GM19455 (cell line): Measurements from ENCODE around the gene CCDC73.
"Not testable (repeated sequence)": the region's sequence is repeated elsewhere in the genome, so short reads cannot be mapped to it uniquely, and the experiment has no call there.

Experiments
- ATAC-seq: cut with Tn5 transposase; IDR thresholded peaks from one replicate; pipeline ENCODE4 v1.9.1; 2021; ENCODE audit not compliant: unreplicated experiment

Gene CCDC73

DNA sequence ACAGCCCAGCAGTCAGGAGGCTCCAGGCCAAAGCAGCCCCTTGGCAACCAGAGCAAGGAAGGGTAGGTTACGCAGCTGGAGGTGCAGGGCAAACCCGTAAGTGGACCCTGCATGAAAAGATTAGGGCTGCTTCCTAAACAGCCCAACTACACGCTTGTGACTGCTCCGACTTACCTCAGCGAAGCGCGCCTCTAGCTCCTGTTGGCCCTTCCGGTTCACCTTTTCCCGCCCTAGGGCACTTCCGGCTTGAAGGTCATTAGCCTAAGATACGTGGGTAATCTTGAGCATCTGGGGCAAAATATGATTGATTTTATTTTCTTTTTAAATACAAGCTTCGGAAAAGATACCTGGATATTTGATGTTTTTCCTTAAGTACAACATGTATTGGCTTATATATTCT is at the start of gene CCDC73:
Gene CCDC73, minus strand, starts transcription at position 224 of the 400 bp plus-strand sequence. CDS start 34,419 bp downstream, outside the sequence.
- ATAC-seq: no peak

DNA sequence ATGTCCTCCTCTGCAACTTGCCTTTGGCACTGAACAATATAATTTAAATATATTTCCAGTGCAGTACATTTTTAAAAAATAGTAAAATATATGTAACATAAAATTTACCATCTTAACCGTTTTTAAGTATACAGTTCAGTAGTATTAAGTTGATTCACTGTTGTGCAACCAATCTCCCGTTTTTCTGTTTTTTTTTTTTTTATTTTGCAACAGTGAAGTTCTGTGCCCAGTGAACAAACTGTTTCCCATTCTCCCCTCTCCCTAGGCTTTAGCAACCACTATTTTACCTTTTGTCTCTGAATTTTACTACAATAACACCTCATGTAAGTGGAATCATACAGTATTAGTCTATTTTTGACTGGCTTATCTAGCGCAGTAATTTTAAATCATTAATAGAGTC is 49.1 kb upstream of the CCDC73 start:
- ATAC-seq: no peak

DNA sequence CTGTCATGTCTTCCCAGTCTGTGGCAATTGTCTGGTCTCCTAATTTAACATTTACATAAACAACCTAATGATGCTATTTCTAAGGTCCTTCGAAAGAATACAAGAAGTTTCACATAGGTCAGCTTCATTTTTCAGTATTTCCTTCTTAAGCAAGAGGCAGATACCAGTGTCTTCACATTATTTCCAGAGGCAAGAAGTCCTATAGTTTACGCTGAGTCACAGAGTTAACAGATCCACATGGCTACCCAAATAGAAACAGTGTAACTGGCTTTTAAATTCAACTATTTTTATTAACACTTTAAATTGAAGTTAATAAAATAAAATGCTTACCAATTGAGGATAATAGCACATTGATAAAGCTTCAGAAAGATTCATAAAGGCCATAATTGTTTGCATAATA is 46.1 kb upstream of the CCDC73 start:
- no peak for ATAC-seq

DNA sequence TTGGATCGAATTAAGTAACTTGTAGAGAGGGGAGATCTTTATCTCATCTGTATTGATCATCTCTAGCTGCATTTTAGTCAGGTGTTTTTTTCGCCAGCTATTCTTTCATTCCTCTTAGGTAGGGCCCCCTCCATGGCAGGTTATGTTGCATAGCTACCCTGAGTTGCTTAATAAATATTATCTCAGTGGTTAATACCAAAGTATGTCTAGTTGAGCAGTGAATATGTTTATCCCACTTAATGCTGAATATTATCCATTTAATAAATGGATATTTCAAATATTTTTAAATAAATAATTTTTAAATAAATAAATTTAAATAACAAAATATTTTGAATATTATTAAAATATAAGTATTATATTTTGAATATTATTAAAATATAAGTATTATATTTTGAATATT is 44.8 kb upstream of the CCDC73 start:
- ATAC-seq: no peak

DNA sequence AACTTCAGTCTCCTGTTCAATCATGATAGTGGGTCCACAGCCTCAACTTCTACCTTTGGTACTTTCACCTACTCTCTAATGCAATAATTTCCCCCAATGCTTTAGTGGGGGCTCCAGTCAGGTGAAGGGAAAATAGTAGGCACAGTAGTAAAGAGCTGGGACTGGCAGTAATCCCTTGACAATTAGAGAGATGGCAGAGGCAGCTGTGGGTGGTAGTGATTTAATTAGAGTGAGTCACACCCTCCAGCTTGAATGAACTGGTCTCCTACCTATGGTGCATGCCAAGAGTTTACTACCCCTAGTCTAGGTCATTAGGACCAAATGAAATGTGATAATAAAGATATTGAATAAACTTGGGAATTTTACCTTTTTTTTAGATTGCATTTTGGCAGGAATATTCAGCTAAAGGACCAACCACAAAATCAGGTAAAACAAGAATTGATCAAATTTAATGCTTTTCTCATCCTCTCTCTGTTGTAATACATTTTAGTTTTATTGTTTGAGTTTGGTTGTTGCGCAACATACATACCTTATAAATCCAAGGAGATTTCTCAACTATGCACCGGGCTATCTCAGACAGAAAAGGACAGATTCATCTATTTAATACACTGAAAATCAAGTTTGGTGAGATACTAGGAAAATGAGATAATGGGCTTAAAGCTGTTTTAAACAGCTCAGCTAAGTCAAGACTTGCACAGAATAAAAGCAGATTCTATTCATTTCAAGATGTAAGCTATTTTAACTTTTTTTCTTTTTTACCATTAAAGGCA is 44.2 kb upstream of the CCDC73 start:
- no peak for ATAC-seq

DNA sequence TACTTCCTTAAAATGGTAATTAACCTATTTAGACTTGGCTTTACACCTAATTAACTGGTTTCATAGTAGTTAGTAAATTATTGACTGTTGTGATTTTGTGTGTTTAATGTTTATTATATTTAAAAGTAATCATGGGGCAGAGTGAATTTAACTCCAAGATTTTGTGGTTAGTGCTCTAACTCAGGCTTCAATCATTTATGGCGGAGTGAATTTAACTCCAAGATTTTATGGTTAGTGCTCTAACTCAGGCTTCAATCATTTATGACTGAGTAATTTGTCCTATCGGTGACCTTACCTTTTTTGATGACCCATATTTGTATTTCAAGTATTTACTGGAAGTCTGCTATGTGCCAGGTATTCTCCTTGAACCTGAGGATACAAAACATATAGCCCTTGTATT is 42.5 kb upstream of the CCDC73 start:
- ATAC-seq: no peak

DNA sequence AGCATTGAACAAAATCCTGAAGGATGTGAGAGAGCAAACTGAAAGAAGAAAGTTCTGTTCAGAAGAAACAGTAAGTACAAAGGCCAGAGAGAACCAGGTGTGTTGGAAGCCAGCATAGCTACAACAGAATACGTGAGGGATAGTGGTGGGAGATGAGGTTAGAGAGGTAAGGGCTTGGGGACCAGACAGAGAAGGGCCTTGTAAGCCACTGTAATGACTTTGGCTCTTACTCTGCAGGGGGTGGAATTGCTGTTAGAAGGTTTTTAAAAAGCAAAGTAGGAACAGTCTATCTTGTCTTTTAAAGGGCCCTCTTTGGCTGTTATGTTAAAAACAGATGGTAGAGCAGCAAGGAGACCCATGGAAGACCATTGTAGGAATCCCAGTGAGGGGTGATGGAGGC is 39.5 kb upstream of the CCDC73 start:
- no peak for ATAC-seq

DNA sequence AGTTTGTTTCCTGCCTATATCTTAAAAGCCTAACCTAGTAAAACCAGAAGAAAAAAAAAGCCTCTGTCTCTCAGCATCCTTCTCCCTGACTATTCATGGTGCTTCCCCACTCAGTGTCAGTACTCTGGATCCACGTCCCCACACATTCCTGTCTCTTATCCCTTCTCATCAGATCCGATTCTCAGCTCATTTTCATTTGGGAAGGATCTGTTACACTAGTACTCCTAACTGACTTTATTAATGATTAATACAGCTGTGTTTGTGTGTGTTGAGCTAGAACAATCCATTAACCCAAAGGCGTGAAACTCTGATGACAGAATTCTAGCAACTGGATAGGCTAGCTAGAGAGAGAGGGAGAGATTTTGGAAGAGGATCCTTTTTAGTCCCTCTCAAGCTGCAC is 36.8 kb upstream of the CCDC73 start:
- ATAC-seq: no peak

DNA sequence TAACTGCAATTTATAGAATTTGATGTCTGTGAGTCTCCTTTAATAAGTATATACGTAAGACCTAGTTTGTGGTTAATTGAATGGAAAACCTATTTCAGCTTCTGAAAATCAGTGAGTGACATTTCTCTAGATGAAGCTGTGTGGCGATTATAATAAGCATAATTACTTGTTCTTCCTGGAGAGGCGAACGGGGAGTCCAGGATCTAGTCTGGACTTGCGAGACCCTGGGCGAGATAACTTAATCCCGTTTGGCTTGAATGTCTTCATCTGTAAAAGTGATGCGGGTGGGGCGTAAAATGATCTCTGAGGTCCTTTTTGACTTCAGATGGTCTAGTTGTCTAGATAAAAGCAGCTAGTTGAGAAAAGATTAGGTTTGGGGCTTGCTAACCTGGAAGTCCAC is 36.3 kb upstream of the CCDC73 start:
- ATAC-seq: no peak

DNA sequence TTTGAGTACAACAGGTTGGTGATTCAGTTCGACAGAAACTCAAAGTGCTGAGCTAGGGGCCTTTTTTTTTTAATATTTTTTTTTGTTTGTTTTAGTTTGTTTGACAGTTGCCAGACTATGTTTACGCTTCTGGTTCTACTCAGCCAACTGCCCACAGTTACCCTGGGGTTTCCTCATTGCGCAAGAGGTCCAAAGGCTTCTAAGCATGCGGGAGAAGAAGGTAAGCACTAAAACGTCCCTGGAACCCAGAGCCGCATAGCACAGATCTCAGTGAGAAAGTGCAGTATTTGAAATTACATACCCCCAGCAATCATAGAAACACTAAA is 35.9 kb upstream of the CCDC73 start:
- no peak for ATAC-seq

DNA sequence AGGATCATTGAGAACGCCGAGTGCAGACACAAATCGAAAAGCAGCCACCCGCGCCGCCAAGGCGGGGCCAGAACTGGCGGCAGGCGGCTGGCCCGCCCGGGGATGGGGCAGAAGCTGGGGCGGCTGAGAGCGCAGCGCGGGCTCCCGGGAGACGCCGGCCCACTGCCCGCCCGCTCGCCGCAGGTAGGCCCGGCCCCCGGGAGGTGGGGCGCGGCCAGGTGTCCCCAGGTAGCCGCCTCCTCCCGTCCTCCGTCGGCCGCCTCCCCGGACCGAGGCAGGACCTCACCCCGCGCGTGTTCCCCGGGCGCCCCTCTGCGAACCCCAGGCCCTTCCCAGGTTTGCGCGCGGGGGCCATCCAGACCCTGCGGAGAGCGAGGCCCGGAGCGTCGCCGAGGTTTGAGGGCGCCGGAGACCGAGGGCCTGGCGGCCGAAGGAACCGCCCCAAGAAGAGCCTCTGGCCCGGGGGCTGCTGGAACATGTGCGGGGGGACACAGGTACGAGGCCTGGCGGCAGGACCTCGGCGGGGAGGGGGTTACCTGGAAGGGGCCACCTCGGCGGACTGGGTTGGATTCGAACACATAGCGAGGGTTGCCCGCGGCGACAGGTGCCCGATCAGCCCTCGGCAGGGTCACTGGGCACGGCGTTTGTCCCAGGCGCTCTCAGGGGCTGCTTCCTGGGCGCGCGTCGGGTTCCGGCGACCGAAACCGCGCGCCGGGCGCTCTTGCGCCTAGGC is 35.4 kb upstream of the CCDC73 start, which contains the start of gene PRRG4:
Gene PRRG4, plus strand, starts transcription at position 248 of the 733 bp plus-strand sequence. CDS start 603 bp downstream, outside the sequence.
- ATAC-seq: peak; percentile 86

DNA sequence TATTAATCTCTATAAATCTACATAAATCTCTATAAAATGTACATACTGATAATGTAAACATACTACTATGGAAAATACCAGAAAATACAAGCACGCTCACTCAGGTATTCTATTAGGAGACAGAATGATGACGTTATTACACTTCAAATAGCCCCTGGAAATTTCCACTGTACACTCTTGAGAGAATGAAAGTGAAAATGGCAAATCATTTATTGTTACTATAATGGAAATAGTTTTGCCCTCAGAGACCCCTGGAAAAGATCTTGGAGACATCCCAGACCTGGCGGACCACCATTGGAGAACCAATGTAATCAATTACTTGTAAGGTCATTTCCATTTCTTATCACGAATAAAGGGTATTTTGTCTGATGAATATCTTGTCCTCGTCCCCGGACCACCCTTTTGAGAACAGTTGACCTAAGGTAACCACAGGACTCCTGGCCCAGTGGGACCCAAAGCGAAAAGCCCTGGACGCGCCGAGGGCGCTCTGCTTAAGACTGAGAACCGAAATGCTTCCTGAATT is 34.8 kb upstream of the CCDC73 start:
- peak; percentile 39 for ATAC-seq

DNA sequence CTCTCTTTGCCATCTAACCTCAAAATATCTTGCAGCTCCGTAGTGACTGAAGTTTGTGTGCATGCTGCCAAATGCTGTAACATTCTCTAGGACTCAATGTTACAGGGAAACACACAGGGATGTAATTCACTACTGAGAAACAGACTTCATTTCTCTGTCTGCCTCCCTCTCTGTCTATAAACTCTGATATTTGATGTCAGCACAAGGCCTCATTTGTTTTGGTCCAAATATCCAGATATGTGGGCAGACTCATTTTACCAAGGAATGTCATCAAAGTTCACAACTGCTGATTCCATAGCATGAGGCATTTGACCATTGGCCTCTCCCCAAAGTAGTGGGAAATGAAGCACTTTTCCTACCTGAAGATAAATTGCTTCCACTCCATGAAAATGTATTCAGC is 32.8 kb upstream of the CCDC73 start:
- ATAC-seq: no peak

DNA sequence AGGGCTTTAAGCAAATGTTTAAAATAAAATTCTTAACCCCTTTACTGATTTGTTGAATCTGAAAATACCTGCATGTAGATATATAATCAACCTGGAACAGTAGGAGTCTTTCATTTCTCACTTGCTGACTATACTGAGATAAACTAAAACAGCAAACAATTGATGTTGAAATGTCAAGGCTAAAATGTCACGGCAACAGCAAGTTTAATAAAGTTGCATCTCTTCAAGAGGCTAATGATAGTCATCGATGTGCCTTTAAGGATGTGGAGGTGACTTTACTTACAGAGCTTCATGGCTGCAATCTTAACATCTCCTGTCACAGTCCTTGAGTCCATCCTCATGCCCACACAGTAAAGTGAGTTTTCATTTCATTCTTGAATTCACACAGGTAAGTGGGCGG is 31.7 kb upstream of the CCDC73 start:
- no peak for ATAC-seq

DNA sequence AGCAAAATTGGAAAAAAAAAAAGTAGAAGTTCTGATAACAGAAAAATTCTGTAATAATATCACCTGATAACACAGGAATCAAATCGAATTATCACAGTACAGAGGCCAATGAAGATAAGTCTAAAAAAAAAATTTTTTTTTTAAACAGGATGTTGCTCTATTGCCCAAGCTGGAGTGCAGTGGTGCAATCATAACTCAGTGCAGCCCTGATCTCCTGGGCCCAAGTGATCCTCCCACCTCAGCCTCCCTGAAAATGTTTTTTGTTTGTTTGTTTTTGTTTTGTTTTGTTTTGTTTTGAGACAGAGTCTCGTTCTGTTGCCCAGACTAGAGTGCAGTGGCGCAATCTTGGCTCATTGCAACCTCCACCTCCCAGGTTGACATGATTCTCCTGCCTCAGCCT is 29.2 kb upstream of the CCDC73 start:
- ATAC-seq: not testable (repeated sequence)

DNA sequence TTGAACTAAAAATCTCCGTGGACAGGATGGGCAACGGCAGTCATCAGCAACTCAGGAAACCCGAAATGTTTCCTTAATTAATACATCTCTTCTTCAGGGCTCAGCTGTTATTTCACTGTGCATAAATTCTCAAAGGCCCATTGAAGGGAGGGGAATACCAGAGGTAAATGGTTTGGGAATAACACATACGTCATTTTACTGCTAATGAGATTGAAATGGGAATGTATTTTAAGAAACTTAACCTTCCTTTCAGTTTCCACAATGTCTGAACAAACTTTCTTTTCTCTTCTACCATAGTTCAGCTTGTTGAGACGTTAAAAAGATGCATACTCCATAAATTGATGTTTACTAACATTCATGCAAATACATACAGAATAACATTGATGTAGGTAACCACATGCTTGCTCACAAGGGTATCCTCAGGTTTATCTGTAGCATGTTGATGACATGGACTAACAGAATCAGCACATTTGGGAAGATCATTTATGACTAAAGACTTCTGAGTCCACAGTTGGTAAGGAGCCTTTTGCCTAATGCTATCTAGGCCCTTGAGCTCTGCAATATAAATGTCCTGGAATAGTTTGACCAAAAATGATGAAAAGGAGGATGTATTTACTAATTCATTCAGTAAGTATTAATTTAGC is 27.6 kb upstream of the CCDC73 start:
- ATAC-seq: no peak

DNA sequence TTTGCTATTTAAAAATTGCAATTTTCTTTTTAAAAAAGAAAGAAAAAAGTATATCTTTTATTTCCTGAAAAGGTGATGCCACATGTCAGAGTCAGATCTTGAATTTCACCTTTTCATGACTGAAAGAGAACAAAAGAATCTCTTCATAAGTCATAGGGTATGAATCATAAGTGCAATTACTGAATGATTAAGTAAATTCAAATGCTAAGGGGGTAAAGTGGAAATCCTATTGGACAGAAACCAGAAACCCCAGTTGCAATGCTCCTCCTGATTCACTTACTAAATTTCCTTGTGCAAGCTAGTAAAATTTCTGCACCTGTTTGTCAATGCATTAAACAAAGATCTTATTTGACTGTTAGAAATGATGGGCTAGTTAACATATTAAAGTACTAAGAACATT is 27.1 kb upstream of the CCDC73 start:
- no peak for ATAC-seq

DNA sequence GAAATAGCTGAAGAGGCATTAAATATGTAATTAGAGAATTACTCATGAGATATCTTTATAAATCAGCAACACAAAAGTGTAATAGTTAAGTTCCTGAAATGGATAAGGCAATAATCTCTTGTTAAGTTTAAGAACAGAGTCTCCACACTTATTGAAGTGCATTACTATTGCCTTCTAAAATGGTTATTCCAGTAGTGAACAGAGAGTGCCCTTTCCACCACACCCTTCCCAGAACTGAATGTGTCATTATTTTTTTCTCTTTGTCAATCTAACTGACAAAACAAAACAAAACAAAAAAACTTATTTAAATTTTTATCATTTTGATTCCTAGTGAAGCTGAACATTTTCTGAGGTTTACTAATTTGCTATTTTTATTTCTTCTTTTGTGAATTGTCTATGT is 26.0 kb upstream of the CCDC73 start:
- no peak for ATAC-seq

DNA sequence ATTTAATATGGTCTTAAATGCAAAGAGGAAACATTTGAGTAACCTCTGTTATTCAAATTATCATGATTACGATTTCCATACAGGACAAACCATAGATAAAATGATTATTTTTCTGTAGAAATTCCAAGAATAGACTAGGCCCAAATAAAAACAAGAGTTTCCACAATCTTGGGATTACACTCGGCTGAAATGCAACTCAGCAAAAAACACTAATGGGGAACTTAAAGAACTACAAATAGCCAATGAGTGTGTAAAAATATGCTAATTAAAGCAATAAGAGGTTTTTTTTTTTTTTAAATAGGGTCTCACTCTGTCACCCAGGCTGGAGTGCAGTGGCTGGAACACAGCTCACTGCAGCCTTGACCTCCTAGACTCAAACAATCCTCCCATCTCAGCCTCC is 24.7 kb upstream of the CCDC73 start:
- ATAC-seq: no peak

DNA sequence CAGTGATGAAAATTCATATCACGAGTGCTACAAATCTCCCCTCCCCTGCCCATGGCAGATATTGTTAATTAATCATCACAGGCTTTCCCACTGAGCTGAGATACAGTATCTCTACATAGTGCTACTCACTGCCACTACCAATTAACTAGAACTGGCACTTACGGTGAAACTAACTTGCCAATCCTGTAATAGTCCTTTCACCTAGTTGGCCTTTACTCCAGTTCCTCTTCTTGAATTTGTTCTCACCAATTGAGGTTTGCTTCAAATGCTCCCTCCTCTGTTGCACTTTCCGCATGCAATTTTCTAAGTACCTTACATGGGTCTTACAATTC is 23.4 kb upstream of the CCDC73 start:
- no peak for ATAC-seq

DNA sequence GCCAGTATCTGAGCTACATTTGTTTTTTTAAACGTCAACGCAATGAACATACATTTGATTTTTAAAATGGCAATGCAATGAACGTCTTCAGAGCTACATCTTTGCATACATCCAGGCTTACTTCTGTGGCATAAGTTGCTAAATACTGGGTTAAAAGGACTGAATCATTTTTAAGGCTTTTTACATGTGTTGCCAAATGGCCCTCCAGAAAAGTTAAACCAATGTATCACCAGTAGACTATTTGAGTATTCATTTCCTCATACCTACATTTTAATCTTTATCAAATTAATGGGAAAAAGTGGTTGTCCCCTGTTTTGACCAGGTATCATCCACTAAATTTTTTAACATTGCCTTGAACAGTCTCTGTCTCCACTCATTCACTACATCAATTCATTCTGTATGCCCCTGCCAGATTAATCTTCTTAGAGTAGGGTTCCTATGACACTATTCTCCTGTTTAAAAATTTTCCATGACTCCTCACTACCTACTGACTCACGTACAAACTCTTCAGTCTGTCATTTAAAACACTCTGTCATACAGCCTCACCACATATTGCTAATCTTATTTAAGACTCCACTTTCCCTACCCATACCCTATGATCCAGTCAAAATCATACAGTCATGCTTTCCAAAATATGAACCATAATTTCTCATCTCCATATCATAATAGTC is 22.9 kb upstream of the CCDC73 start:
- ATAC-seq: no peak
